H9 (cell line): ENCODE results near the gene LMF2. TPM values are rescaled to one million over a fixed set of nuclear protein-coding genes. Genes with fewer than 3 reads are reported as not detected.

Experiments
- DNase-seq: peaks from one replicate; pipeline ENCODE4 v3.0.0-alpha.2; 2017
- H2AFZ ChIP-seq: one replicate; pipeline ENCODE4 v1.6.1; 2013; ENCODE audit warnings: mild to moderate bottlenecking, low read length, control low read depth, moderate library complexity
- H2AK5ac ChIP-seq: 2 replicates; pipeline ENCODE4 v1.6.1; 2013; ENCODE audit warnings: low read length, control low read depth, mixed read lengths; ENCODE audit not compliant: insufficient read length
- H2BK120ac ChIP-seq: one replicate; pipeline ENCODE4 v1.6.1; 2013; ENCODE audit warnings: low read depth, mild to moderate bottlenecking, low read length, control low read depth, inconsistent platforms; ENCODE audit not compliant: poor library complexity, severe bottlenecking
- H2BK12ac ChIP-seq: 2 replicates; pipeline ENCODE4 v1.6.1; 2013; ENCODE audit warnings: low read length, control low read depth, mixed read lengths, low read depth; ENCODE audit not compliant: insufficient read length
- H2BK15ac ChIP-seq: 2 replicates; pipeline ENCODE4 v1.6.1; 2013; ENCODE audit warnings: low read depth, low read length, control low read depth
- H2BK20ac ChIP-seq: one replicate; pipeline ENCODE4 v1.6.1; 2013; ENCODE audit warnings: low read depth, mild to moderate bottlenecking, low read length, control low read depth, inconsistent platforms; ENCODE audit not compliant: poor library complexity, severe bottlenecking
- H2BK5ac ChIP-seq: 2 replicates; pipeline ENCODE4 v1.6.1; 2013; ENCODE audit warnings: low read length, control low read depth, mixed read lengths; ENCODE audit not compliant: insufficient read length
- H3K14ac ChIP-seq: 2 replicates; pipeline ENCODE4 v1.6.1; 2013; ENCODE audit warnings: low read length, control low read depth; ENCODE audit not compliant: insufficient read depth
- H3K18ac ChIP-seq: 2 replicates; pipeline ENCODE4 v1.6.1; 2013; ENCODE audit warnings: low read depth, mild to moderate bottlenecking, mixed read lengths, low read length, control low read depth; ENCODE audit not compliant: insufficient read length
- H3K23ac ChIP-seq: 2 replicates; pipeline ENCODE4 v1.6.1; 2013; ENCODE audit warnings: low read length, control low read depth, mixed read lengths, low read depth; ENCODE audit not compliant: insufficient read length
- H3K23me2 ChIP-seq: 2 replicates; pipeline ENCODE4 v1.6.1; 2013; ENCODE audit warnings: low read depth, mild to moderate bottlenecking, mixed read lengths, low read length, control low read depth; ENCODE audit not compliant: insufficient read length, poor library complexity, severe bottlenecking
- H3K27ac ChIP-seq: 2 replicates; pipeline ENCODE4 v1.5.1; 2013; ENCODE audit warnings: low read length, control low read depth, mixed read lengths, low read depth; ENCODE audit not compliant: insufficient read length
- H3K27me3 ChIP-seq: 2 replicates; pipeline ENCODE4 v1.6.1; 2013; ENCODE audit warnings: low read length, control low read depth, inconsistent platforms; ENCODE audit not compliant: insufficient read depth
- H3K4ac ChIP-seq: 2 replicates; pipeline ENCODE4 v1.6.1; 2013; ENCODE audit warnings: low read depth, mild to moderate bottlenecking, control low read depth, inconsistent platforms, low read length, moderate library complexity
- H3K4me1 ChIP-seq: 2 replicates; pipeline ENCODE4 v1.6.1; 2013; ENCODE audit warnings: low read length, control low read depth, inconsistent platforms; ENCODE audit not compliant: insufficient read depth
- H3K4me2 ChIP-seq: 2 replicates; pipeline ENCODE4 v1.6.1; 2013; ENCODE audit warnings: low read length, control low read depth, mixed read lengths; ENCODE audit not compliant: insufficient read length, insufficient read depth
- H3K56ac ChIP-seq: 2 replicates; pipeline ENCODE4 v1.6.1; 2013; ENCODE audit warnings: low read depth, mild to moderate bottlenecking, mixed read lengths, low read length, control low read depth; ENCODE audit not compliant: insufficient read length
- H3K79me1 ChIP-seq: 2 replicates; pipeline ENCODE4 v1.6.1; 2013; ENCODE audit warnings: low read depth, mild to moderate bottlenecking, moderate library complexity, low read length, control low read depth, inconsistent platforms; ENCODE audit not compliant: insufficient read depth, poor library complexity, severe bottlenecking
- H3K79me2 ChIP-seq: 2 replicates; pipeline ENCODE4 v1.6.1; 2013; ENCODE audit warnings: low read length, control low read depth, inconsistent platforms; ENCODE audit not compliant: insufficient read depth
- H3K9ac ChIP-seq: 2 replicates; pipeline ENCODE4 v1.6.1; 2013; ENCODE audit warnings: low read length, control low read depth, mixed read lengths; ENCODE audit not compliant: insufficient read length; ENCODE audit errors: extremely low read depth
- H3K9me3 ChIP-seq: one replicate; pipeline ENCODE4 v1.6.1; 2013; ENCODE audit warnings: low read depth, low read length, inconsistent platforms; ENCODE audit not compliant: control insufficient read depth
- H3T11ph ChIP-seq: one replicate; pipeline ENCODE4 v1.6.1; 2013; ENCODE audit warnings: mild to moderate bottlenecking, low read length, control low read depth, inconsistent platforms
- H4K20me1 ChIP-seq: one replicate; pipeline ENCODE4 v1.6.1; 2013; ENCODE audit not compliant: control insufficient read depth, insufficient read length, insufficient read depth
- H4K5ac ChIP-seq: 2 replicates; pipeline ENCODE4 v1.6.1; 2013; ENCODE audit warnings: low read depth, mild to moderate bottlenecking, mixed read lengths, low read length, control low read depth; ENCODE audit not compliant: insufficient read length
- H4K8ac ChIP-seq: replicated peaks from 2 replicates; pipeline ENCODE4 v1.6.1; 2013; ENCODE audit warnings: low read length, control low read depth, mixed read lengths, low read depth; ENCODE audit not compliant: insufficient read length
- H4K91ac ChIP-seq: 2 replicates; pipeline ENCODE4 v1.6.1; 2013; ENCODE audit warnings: low read depth, mild to moderate bottlenecking, moderate library complexity, mixed read lengths, low read length, control low read depth; ENCODE audit not compliant: insufficient read length
- H3K27ac Mint-ChIP-seq, 3 experiments: 2 replicates in 2 of 3; 3 replicates in 1 of 3; pipeline ENCODE4 v1.8.0; 2020 to 2021; ENCODE audit warnings: mixed read lengths in 3 of 3, mild to moderate bottlenecking in 1 of 3, moderate library complexity in 1 of 3
- H3K27me3 Mint-ChIP-seq: 2 replicates; pipeline ENCODE4 v1.8.0; 2021; ENCODE audit warnings: low read depth, mild to moderate bottlenecking, moderate library complexity, mixed read lengths
- H3K36me3 Mint-ChIP-seq, 3 experiments: 2 replicates in 2 of 3; 3 replicates in 1 of 3; pipeline ENCODE4 v1.8.0; 2020 to 2021; ENCODE audit warnings: low read depth in 3 of 3, mixed read lengths in 3 of 3; ENCODE audit not compliant: insufficient read depth in 1 of 3
- H3K4me1 Mint-ChIP-seq, 2 experiments: 2 replicates each; pipeline ENCODE4 v1.8.0; 2020; ENCODE audit warnings: mixed read lengths in 2 of 2
- H3K4me3 Mint-ChIP-seq, 2 experiments: 2 replicates in 1 of 2; 3 replicates in 1 of 2; pipeline ENCODE4 v1.8.0; 2020 to 2021; ENCODE audit warnings: mild to moderate bottlenecking in 2 of 2, mixed read lengths in 2 of 2, moderate library complexity in 1 of 2
- H3K9me3 Mint-ChIP-seq, 2 experiments: 2 replicates in 1 of 2; 3 replicates in 1 of 2; pipeline ENCODE4 v1.8.0; 2020; ENCODE audit warnings: mild to moderate bottlenecking in 2 of 2, mixed read lengths in 2 of 2, moderate library complexity in 1 of 2
- WGBS: extraction: QIAGEN DNeasy Blood & Tissue Kit; methylation state at CpG from one replicate; pipeline ENCODE4 v1.1.7; 2013; ENCODE audit warnings: missing lambda C conversion rate, low lambda C conversion rate, mixed read lengths; ENCODE audit not compliant: insufficient read length; ENCODE audit errors: extremely low coverage; 5-methylcytosine and 5-hydroxymethylcytosine counted together
- total RNA-seq: library from RNA; stranded (reverse); gene quantifications from 2 replicates; pipeline ENCODE4 v1.2.1, GENCODE V29; 2021
- TF ChIP-seq, protein P1 (sequence below): fragments of 200-600 bp; sonication (generic); conservative IDR thresholded peaks from 3 replicates; pipeline ENCODE4 v1.8.0; 2021; ENCODE audit warnings: antibody characterized with exemption, mild to moderate bottlenecking

The LMF2 gene
- total RNA-seq, 1 experiment from 2014 or later = 43.6 TPM

DNA sequence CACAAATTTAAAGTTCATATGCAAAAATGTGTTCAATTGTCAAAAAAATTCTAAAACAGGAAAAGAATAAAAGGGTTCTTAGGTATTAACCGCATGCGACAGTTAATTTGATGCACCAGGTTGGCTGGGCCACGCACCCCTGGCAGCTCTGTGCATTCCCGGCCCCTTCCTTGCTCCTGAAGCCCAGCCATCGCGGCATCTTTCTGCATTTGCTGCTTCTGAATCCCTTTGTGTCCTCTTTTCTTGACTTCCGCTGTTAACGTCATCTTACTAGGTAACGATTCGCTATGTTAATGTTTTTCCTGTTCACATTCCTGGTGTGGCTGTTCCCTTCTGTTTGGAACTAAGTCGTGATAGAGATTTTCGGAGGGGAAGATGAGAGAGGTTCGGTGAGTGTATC lies 30.3 kb upstream of the LMF2 start:
- Histone ChIP-seq H3K9me3 (no peaks in the 10 kb centered on the region), H3K4me2 (no peak overlapping the region), H2AK5ac (no peak overlapping the region), H3K23ac (no peak overlapping the region), H3K27ac (no peak overlapping the region), H4K20me1 (no peaks in the 10 kb centered on the region), H3K14ac (no peak overlapping the region), H2BK12ac (no peak overlapping the region), H3K9ac (no peak overlapping the region), H2AFZ (no peak overlapping the region), H2BK5ac (no peak overlapping the region), H3K18ac (no peak overlapping the region), H3K79me2 (no peaks in the 10 kb centered on the region), H3K4me1 (no peaks in the 10 kb centered on the region), H2BK20ac (no peak overlapping the region), H2BK120ac (no peak overlapping the region), H2BK15ac (no peak overlapping the region), H4K91ac (no peak overlapping the region), H3K27me3 (no peaks in the 10 kb centered on the region; the same call in 1 of the 2 replicates), H4K8ac (no peak overlapping the region), H3T11ph (no peak overlapping the region), H3K79me1 (no peaks in the 10 kb centered on the region), H3K4ac (no peak overlapping the region), H4K5ac (no peak overlapping the region), H3K23me2 (peaks cover 2% of the 10 kb centered on the region), H3K56ac (no peak overlapping the region)
- H3K4me3 Mint-ChIP-seq = no peak overlapping the region; a peak in 1 of 5 replicates
- DNase-seq = no peak
- H3K9me3 Mint-ChIP-seq = no peaks in the 10 kb centered on the region; a peak in 1 of 5 replicates
- no peak overlapping the region for H3K27ac Mint-ChIP-seq
- no peaks in the 10 kb centered on the region for H3K36me3 Mint-ChIP-seq
- 100% methylated on average over 2 of the region's 13 CpGs for WGBS
- H3K4me1 Mint-ChIP-seq = peaks cover 6 to 9% of the 10 kb centered on the region in 2 experiments
- peaks cover 64% of the 10 kb centered on the region for H3K27me3 Mint-ChIP-seq
- TF ChIP-seq, protein P1, sequence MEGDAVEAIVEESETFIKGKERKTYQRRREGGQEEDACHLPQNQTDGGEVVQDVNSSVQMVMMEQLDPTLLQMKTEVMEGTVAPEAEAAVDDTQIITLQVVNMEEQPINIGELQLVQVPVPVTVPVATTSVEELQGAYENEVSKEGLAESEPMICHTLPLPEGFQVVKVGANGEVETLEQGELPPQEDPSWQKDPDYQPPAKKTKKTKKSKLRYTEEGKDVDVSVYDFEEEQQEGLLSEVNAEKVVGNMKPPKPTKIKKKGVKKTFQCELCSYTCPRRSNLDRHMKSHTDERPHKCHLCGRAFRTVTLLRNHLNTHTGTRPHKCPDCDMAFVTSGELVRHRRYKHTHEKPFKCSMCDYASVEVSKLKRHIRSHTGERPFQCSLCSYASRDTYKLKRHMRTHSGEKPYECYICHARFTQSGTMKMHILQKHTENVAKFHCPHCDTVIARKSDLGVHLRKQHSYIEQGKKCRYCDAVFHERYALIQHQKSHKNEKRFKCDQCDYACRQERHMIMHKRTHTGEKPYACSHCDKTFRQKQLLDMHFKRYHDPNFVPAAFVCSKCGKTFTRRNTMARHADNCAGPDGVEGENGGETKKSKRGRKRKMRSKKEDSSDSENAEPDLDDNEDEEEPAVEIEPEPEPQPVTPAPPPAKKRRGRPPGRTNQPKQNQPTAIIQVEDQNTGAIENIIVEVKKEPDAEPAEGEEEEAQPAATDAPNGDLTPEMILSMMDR = no peak
